IMR-90 (cell line): Measurements from ENCODE around the gene ST3GAL5. TPM values are rescaled to one million over a fixed set of nuclear protein-coding genes. Genes with fewer than 3 reads are reported as not detected.

Experiments
- ATAC-seq: fragments of 200-7000 bp; cut with Tn5 transposase; 2 replicates; pipeline ENCODE4 v1.9.1; 2020; ENCODE audit warnings: low read depth, mild to moderate bottlenecking, moderate library complexity
- BruUV-seq: library from RNA; stranded (reverse); fragments of 400-500 nt; replicated peaks from 2 replicates; lab custom pipeline; 2021; lab: Mats Ljungman, UMichigan
- CTCF ChIA-PET: fragments of 300-600 bp; formaldehyde crosslinking; extraction: SDS; loops from one replicate; lab custom pipeline; 2021; ENCODE audit warnings: antibody characterized with exemption; lab: Yijun Ruan, JAX
- POLR2A ChIA-PET: fragments of 300-600 bp; sonication (Branson Sonifier 250); formaldehyde crosslinking; loops from one replicate; lab custom pipeline; 2022; ENCODE audit warnings: antibody characterized with exemption; ENCODE audit not compliant: unreplicated experiment; lab: Charles Lee
- DNase-seq: peaks from one replicate; pipeline ENCODE4 v3.0.0; 2013
- H2AFZ ChIP-seq: replicated peaks from 2 replicates; pipeline ENCODE3; 2013; ENCODE audit warnings: low read length, mild to moderate bottlenecking; ENCODE audit not compliant: poor library complexity
- H2AK5ac ChIP-seq: 2 replicates; pipeline ENCODE4 v1.6.1; 2013; ENCODE audit warnings: low read depth, low read length, inconsistent platforms
- H2AK9ac ChIP-seq: replicated peaks from 2 replicates; pipeline ENCODE3; 2013; ENCODE audit warnings: mild to moderate bottlenecking, low read depth, low read length, moderate library complexity; ENCODE audit not compliant: poor library complexity
- H2BK120ac ChIP-seq: 2 replicates; pipeline ENCODE4 v1.6.1; 2013; ENCODE audit warnings: low read depth, low read length, inconsistent platforms
- H2BK15ac ChIP-seq: 3 replicates; pipeline ENCODE4 v1.6.1; 2013; ENCODE audit warnings: low read depth, low read length, inconsistent platforms
- H2BK20ac ChIP-seq: 2 replicates; pipeline ENCODE4 v1.6.1; 2013; ENCODE audit warnings: low read depth, mild to moderate bottlenecking, inconsistent platforms, low read length, moderate library complexity
- H2BK5ac ChIP-seq: 2 replicates; pipeline ENCODE4 v1.6.1; 2013; ENCODE audit warnings: mild to moderate bottlenecking, low read depth, low read length, inconsistent platforms; ENCODE audit not compliant: poor library complexity, severe bottlenecking
- H3K14ac ChIP-seq: replicated peaks from 2 replicates; pipeline ENCODE4 v1.6.1; 2013; ENCODE audit warnings: low read depth, low read length, inconsistent platforms
- H3K18ac ChIP-seq: 2 replicates; pipeline ENCODE4 v1.6.1; 2013; ENCODE audit warnings: low read depth, low read length, control low read depth
- H3K23ac ChIP-seq: 2 replicates; pipeline ENCODE4 v1.6.1; 2013; ENCODE audit warnings: low read depth, low read length, inconsistent platforms
- H3K27ac ChIP-seq: 2 replicates; pipeline ENCODE4 v1.5.1; 2013; ENCODE audit warnings: mild to moderate bottlenecking, control low read depth, low read length; ENCODE audit not compliant: insufficient read depth
- H3K27me3 ChIP-seq: 2 replicates; pipeline ENCODE4 v1.6.1; 2013; ENCODE audit warnings: low read length; ENCODE audit not compliant: control insufficient read depth, insufficient read depth
- H3K36me3 ChIP-seq: 2 replicates; pipeline ENCODE4 v1.6.1; 2013; ENCODE audit warnings: low read length, mixed read lengths; ENCODE audit not compliant: control insufficient read depth, insufficient read depth
- H3K4ac ChIP-seq: 2 replicates; pipeline ENCODE4 v1.6.1; 2013; ENCODE audit warnings: low read depth, low read length, inconsistent platforms
- H3K4me1 ChIP-seq: 2 replicates; pipeline ENCODE4 v1.6.1; 2013; ENCODE audit warnings: low read length, mixed read lengths; ENCODE audit not compliant: control insufficient read depth, insufficient read depth
- H3K4me2 ChIP-seq: 2 replicates; pipeline ENCODE4 v1.6.1; 2013; ENCODE audit warnings: low read depth, mild to moderate bottlenecking, control low read depth, low read length, moderate library complexity
- H3K4me3 ChIP-seq: 2 replicates; pipeline ENCODE4 v1.5.1; 2013; ENCODE audit warnings: low read depth, mild to moderate bottlenecking, control low read depth, low read length, moderate library complexity; ENCODE audit not compliant: insufficient read depth
- H3K56ac ChIP-seq: 2 replicates; pipeline ENCODE4 v1.6.1; 2013; ENCODE audit warnings: low read length, inconsistent platforms; ENCODE audit not compliant: insufficient read depth; ENCODE audit errors: extremely low read depth
- H3K79me1 ChIP-seq, 2 experiments: 2 replicates each; pipeline ENCODE4 v1.6.1; 2013; ENCODE audit warnings: low read length in 2 of 2, inconsistent platforms in 1 of 2, low read depth in 1 of 2
- H3K9ac ChIP-seq: 2 replicates; pipeline ENCODE4 v1.6.1; 2013; ENCODE audit warnings: low read depth, low read length, control low read depth
- H3K9me1 ChIP-seq: 2 replicates; pipeline ENCODE4 v1.6.1; 2013; ENCODE audit warnings: low read length, inconsistent platforms; ENCODE audit not compliant: insufficient read depth
- H3K9me3 ChIP-seq: 2 replicates; pipeline ENCODE4 v1.6.1; 2013; ENCODE audit warnings: low read length; ENCODE audit not compliant: control insufficient read depth, insufficient read depth
- H4K20me1 ChIP-seq: 2 replicates; pipeline ENCODE4 v1.6.1; 2013; ENCODE audit warnings: low read length, inconsistent platforms; ENCODE audit not compliant: insufficient read depth
- H4K5ac ChIP-seq: 2 replicates; pipeline ENCODE4 v1.6.1; 2013; ENCODE audit warnings: mild to moderate bottlenecking, low read depth, low read length, control low read depth
- H4K8ac ChIP-seq, 2 experiments: 2 replicates each; pipeline ENCODE4 v1.6.1; 2013; ENCODE audit warnings: low read depth in 2 of 2, low read length in 2 of 2, control low read depth in 1 of 2, inconsistent platforms in 1 of 2
- H4K91ac ChIP-seq: 2 replicates; pipeline ENCODE4 v1.6.1; 2013; ENCODE audit warnings: low read depth, low read length, inconsistent platforms; ENCODE audit not compliant: insufficient read depth
- BHLHE40 ChIP-seq: fragments of 150-350 bp; IDR thresholded peaks from 2 replicates; pipeline ENCODE4 v1.6.1; 2016; ENCODE audit warnings: mild to moderate bottlenecking, low read depth, low read length
- CEBPB ChIP-seq: IDR thresholded peaks from 2 replicates; pipeline ENCODE4 v1.6.1; 2012; ENCODE audit warnings: low read depth, low read length, improper control_type of control experiment
- ELK1 ChIP-seq: fragments of 150-350 bp; IDR thresholded peaks from 2 replicates; pipeline ENCODE4 v1.6.1; 2016; ENCODE audit warnings: low read depth, mild to moderate bottlenecking, low read length, moderate library complexity, borderline replicate concordance
- FOS ChIP-seq: fragments of 150-350 bp; IDR thresholded peaks from 2 replicates; pipeline ENCODE4 v1.6.1; 2016; ENCODE audit warnings: low read depth, low read length
- MAFK ChIP-seq: IDR thresholded peaks from 2 replicates; pipeline ENCODE4 v1.6.1; 2012; ENCODE audit warnings: low read depth, low read length, improper control_type of control experiment
- POLR2A ChIP-seq: IDR thresholded peaks from 2 replicates; pipeline ENCODE4 v1.6.1; 2012; ENCODE audit warnings: mild to moderate bottlenecking, low read depth, low read length
- RCOR1 ChIP-seq: IDR thresholded peaks from 2 replicates; pipeline ENCODE4 v1.6.1; 2012; ENCODE audit warnings: mild to moderate bottlenecking, low read length, improper control_type of control experiment; ENCODE audit not compliant: insufficient replicate concordance
- USF2 ChIP-seq: fragments of 150-350 bp; IDR thresholded peaks from 2 replicates; pipeline ENCODE4 v1.6.1; 2017; ENCODE audit warnings: mild to moderate bottlenecking, antibody characterized with exemption, low read length, low read depth
- WGBS, 2 experiments: methylation state at CpG; one replicate each; pipeline versions ENCODE4 v1.1.5 to v1.1.7; 2013; ENCODE audit warnings: missing lambda C conversion rate in 2 of 2; ENCODE audit not compliant: insufficient read length in 1 of 2; ENCODE audit errors: extremely low coverage in 2 of 2; 5-methylcytosine and 5-hydroxymethylcytosine counted together
- dilution Hi-C: fragments of 300-500 bp; cut with HindIII; formaldehyde crosslinking; loops from one replicate; pipeline ENCODE4 v1.14.3; 2018; ENCODE audit warnings: low sequenced_read_pairs; ENCODE audit not compliant: unreplicated experiment
- in situ Hi-C: fragments of 300-500 bp; cut with MboI; formaldehyde crosslinking; loops from 3 replicates; pipeline ENCODE4 v1.14.3; 2019; ENCODE audit warnings: low sequenced_read_pairs, inconsistent platforms, mixed read lengths
- intact Hi-C: fragments of 100-400 bp; cut with micrococcal nuclease; formaldehyde crosslinking; loops from 2 replicates; pipeline ENCODE4 v1.10.0; 2022
- polyA plus RNA-seq, 3 experiments: library from polyadenylated mRNA; depleted of rRNA; stranded (reverse); fragments of >200 nt; gene quantifications; 2 replicates each; pipeline ENCODE4 v1.2.3, GENCODE V29; 2012; ENCODE audit warnings: low replicate concordance in 1 of 3
- total RNA-seq: library from RNA; depleted of rRNA; stranded (reverse); fragments of >200 nt; gene quantifications from 2 replicates; pipeline ENCODE4 v1.2.3, GENCODE V29; 2012

Gene ST3GAL5
- total and polyA plus RNA-seq, 2 of the 4 experiments (the other 2 are of a cell fraction) = 16.8 to 21.0 TPM

- dilution Hi-C loops = no loop called here
These were observed 11.1 kb upstream of the ST3GAL5 start for GRCh38 chr2:85899849-85900248.

More at GRCh38 chr2:85899849-85900248, 11.1 kb upstream of the ST3GAL5 start:
- no peak overlapping the region for H3K27ac ChIP-seq
- intact Hi-C loops (no loop called here), in situ Hi-C loops (no loop called here)
- no peak overlapping the region for H2BK120ac ChIP-seq
- no peaks in the 10 kb centered on the region for H3K36me3 ChIP-seq
- ChIA-PET POLR2A (no interaction called here), CTCF (no interaction called here)
- no peak overlapping the region for H4K8ac ChIP-seq
- no CpG with 5 or more reads among the region's 1 CpG for WGBS, 2 experiments
- no peak overlapping the region for H3K4me2 ChIP-seq
- no TSS peak for BruUV-seq
- H3K9ac ChIP-seq = no peak overlapping the region
- peaks cover 5% of the 10 kb centered on the region for H3K4me1 ChIP-seq
- no peaks in the 10 kb centered on the region for H3K9me3 ChIP-seq
- no peak overlapping the region for H4K91ac ChIP-seq
- H2AK9ac ChIP-seq = no peak overlapping the region
- H2AFZ ChIP-seq = no peak overlapping the region
- H2BK20ac ChIP-seq = no peak overlapping the region
- no peak overlapping the region for H3K18ac ChIP-seq
- no peak overlapping the region for H2BK5ac ChIP-seq
- H3K14ac ChIP-seq = no peak overlapping the region
- no peak overlapping the region for H2BK15ac ChIP-seq
- no peak overlapping the region for H3K4ac ChIP-seq
- H3K9me1 ChIP-seq = no peaks in the 10 kb centered on the region; the same call in 1 of the 2 replicates
- H3K27me3 ChIP-seq = peaks cover 13% of the 10 kb centered on the region
- ATAC-seq = no peak
- DNase-seq = no peak
- no peak overlapping the region for H2AK5ac ChIP-seq
- no peaks in the 10 kb centered on the region for H3K79me1 ChIP-seq
- H3K23ac ChIP-seq = no peak overlapping the region
- H4K5ac ChIP-seq = no peak overlapping the region
- TF ChIP-seq MAFK (no peak), BHLHE40 (no peak), CEBPB (no peak), USF2 (no peak), RCOR1 (no peak), POLR2A (no peak), ELK1 (no peak), FOS (no peak)
- no peak overlapping the region for H3K4me3 ChIP-seq
- H4K20me1 ChIP-seq = no peaks in the 10 kb centered on the region
- no peak overlapping the region; the same call in 1 of the 2 replicates for H3K56ac ChIP-seq
